Suprapubic skin (tissue), 4 donors: ENCODE measurements around the gene KLHDC9. TPM values are rescaled to one million over a fixed set of nuclear protein-coding genes. Genes with fewer than 3 reads are reported as not detected.

ENCODE experiments used
- DNase-seq, 2 donors: peaks; one replicate each; pipeline ENCODE4 v3.0.0-alpha.2; 2019; ENCODE audit warnings: low spot score in 2 of 2
- H3K27ac ChIP-seq: fragments of 200-600 bp; sonication (generic); one replicate; pipeline ENCODE4 v1.5.1; 2019
- H3K27me3 ChIP-seq: fragments of 200-600 bp; sonication (generic); one replicate; pipeline ENCODE4 v1.5.1; 2019
- H3K36me3 ChIP-seq: fragments of 200-600 bp; sonication (generic); one replicate; pipeline ENCODE4 v1.5.1; 2019
- H3K4me1 ChIP-seq: fragments of 200-600 bp; sonication (generic); one replicate; pipeline ENCODE4 v1.5.1; 2019
- H3K4me3 ChIP-seq: fragments of 200-600 bp; sonication (generic); one replicate; pipeline ENCODE4 v1.5.1; 2019; ENCODE audit warnings: mild to moderate bottlenecking
- H3K9me3 ChIP-seq: fragments of 200-600 bp; sonication (generic); one replicate; pipeline ENCODE4 v1.5.1; 2019
- EP300 ChIP-seq: sonication (generic); formaldehyde crosslinking; IDR thresholded peaks from one replicate; pipeline ENCODE4 v1.6.1; 2017; ENCODE audit warnings: antibody characterized with exemption
- POLR2A ChIP-seq, 2 donors: fragments of 450-650 bp; IDR thresholded peaks; one replicate each; pipeline ENCODE4 v1.6.1; 2017; ENCODE audit warnings: antibody characterized with exemption in 2 of 2, mild to moderate bottlenecking in 2 of 2, moderate library complexity in 2 of 2
- POLR2AphosphoS5 ChIP-seq, 3 donors: sonication (generic); formaldehyde crosslinking; IDR thresholded peaks; one replicate each; pipeline ENCODE4 v1.6.1; 2017; ENCODE audit warnings: antibody characterized with exemption in 3 of 3
- WGBS: methylation state at CpG from one replicate; pipeline ENCODE4 v1.1.5; 2018; 5-methylcytosine and 5-hydroxymethylcytosine counted together
- total RNA-seq, 4 donors: library from RNA; depleted of rRNA; stranded (reverse); fragments of >200 nt; gene quantifications; one replicate each; pipeline ENCODE4 v1.1.0, GENCODE V29; 2016
- TF ChIP-seq, protein P1 (sequence below), 2 donors: fragments of 200-600 bp in 1 of 2; fragments of 450-650 bp in 1 of 2; sonication (generic) in 1 of 2; IDR thresholded peaks; one replicate each; pipeline ENCODE4 v1.5.1; 2016 to 2019; ENCODE audit warnings: antibody characterized with exemption in 2 of 2, mild to moderate bottlenecking in 1 of 2, moderate library complexity in 1 of 2

Gene KLHDC9
- total RNA-seq, 4 donors from 2014 or later, result 1.3 to 4.0 (median 1.4) TPM; not detected in 1

DNA sequence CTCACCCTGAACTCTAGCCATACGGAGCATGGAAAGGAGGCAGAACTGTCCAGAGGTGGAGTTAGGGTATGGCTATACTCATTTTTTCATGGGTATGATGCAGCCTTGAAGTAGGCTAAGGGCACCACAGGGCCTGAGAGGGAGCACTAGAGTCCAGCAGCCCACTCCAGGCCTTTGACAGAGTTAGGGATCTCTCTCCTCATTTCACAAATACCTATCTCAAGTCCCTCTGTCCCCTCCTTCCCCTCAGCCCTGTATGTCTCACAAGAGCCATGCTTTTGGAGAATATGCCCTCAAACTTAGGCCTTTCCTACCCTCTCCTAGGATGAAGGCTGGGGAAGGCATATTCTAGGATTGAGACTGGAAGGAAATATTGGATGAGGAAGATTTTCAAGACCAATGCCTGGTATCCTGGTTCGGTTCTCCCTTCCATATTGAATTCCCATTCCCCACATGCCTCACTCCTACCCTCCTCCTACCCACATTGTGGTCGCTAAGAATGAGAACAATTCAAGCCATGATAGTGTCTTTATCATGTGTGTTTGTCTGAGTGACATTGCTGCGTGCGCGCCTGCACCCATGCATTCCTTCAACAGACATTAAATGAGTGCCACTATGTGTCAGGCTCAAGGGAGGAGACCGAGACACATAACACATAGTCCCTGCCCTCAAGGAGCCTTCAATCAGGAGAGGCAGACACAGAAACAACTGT is 6.2 kb upstream of the KLHDC9 start:
- WGBS, result 83% methylated on average over 7 of the region's 7 CpGs
- Histone ChIP-seq H3K9me3 (no peaks in the 10 kb centered on the region), H3K4me1 (peaks cover 43% of the 10 kb centered on the region), H3K27ac (peak overlapping the region; percentile 59), H3K4me3 (no peak overlapping the region), H3K36me3 (no peaks in the 10 kb centered on the region), H3K27me3 (no peaks in the 10 kb centered on the region)
- DNase-seq, result peak in 1 of 2 donors; percentile 31
- TF ChIP-seq EP300 (no peak), POLR2AphosphoS5 (IDR thresholded peaks at IDR 0.05) (no peak), POLR2A (IDR thresholded peaks at IDR 0.05) (no peak)
- TF ChIP-seq, protein P1, sequence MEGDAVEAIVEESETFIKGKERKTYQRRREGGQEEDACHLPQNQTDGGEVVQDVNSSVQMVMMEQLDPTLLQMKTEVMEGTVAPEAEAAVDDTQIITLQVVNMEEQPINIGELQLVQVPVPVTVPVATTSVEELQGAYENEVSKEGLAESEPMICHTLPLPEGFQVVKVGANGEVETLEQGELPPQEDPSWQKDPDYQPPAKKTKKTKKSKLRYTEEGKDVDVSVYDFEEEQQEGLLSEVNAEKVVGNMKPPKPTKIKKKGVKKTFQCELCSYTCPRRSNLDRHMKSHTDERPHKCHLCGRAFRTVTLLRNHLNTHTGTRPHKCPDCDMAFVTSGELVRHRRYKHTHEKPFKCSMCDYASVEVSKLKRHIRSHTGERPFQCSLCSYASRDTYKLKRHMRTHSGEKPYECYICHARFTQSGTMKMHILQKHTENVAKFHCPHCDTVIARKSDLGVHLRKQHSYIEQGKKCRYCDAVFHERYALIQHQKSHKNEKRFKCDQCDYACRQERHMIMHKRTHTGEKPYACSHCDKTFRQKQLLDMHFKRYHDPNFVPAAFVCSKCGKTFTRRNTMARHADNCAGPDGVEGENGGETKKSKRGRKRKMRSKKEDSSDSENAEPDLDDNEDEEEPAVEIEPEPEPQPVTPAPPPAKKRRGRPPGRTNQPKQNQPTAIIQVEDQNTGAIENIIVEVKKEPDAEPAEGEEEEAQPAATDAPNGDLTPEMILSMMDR (IDR thresholded peaks at IDR 0.05), result no peak

DNA sequence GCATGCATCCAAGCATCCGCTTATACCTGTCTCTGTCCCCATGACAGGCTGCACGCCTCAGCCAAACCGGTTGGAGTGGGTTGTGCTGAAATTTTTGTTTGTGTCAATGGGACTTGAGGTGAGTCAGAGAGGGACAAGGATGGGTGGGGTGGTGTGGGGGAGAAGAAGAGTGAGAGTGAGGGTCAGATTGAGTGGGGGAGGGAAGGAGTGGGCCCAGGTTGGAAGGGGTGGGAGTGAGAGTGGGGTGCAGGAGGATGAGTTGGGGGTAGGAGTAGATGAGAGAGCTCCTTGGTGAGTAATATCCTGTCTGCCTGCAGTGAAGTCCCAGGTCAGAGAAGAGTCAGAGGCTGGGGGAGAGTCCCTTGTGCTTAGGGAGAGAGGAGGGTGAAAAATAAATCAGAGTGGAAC is 5.5 kb upstream of the KLHDC9 start:
- Histone ChIP-seq H3K4me1 (peaks cover 49% of the 10 kb centered on the region), H3K27ac (peak overlapping the region; percentile 52), H3K27me3 (no peaks in the 10 kb centered on the region), H3K9me3 (no peaks in the 10 kb centered on the region), H3K4me3 (no peak overlapping the region), H3K36me3 (no peaks in the 10 kb centered on the region)
- no peak for DNase-seq
- WGBS, result 56% methylated on average over 3 of the region's 3 CpGs
- TF ChIP-seq POLR2AphosphoS5 (IDR thresholded peaks at IDR 0.05), result peak in 2 of 3 donors; percentile 6 to 25
- TF ChIP-seq, protein P1 (IDR thresholded peaks at IDR 0.05), result no peak

DNA sequence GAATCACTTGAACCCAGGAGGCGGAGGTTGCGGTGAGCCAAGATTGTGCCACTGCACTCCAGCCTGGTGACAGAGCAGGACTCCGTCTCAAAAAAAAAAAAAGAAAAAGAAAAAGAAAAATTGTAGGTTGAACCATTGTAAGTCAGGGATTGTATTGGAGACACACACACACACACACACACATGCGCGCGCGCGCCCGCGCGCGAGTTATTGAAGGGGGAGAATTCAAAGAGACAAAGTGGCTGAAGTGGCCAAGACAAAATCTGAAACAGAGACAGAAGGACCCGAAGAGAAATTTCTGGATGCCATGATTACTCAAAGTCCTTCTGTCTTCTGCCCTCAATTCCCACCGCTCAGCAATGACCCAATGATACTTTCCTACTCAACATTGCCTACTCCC is 3.7 kb upstream of the KLHDC9 start:
- DNase-seq, result no peak
- no peaks in the 10 kb centered on the region for H3K27me3 ChIP-seq
- WGBS, result 95% methylated on average over 14 of the region's 14 CpGs
- no peak for TF ChIP-seq POLR2AphosphoS5 (IDR thresholded peaks at IDR 0.05)
- TF ChIP-seq, protein P1 (IDR thresholded peaks at IDR 0.05), result no peak
- TF ChIP-seq EP300, result no peak
- TF ChIP-seq POLR2A (IDR thresholded peaks at IDR 0.05), result no peak
- no peaks in the 10 kb centered on the region for H3K36me3 ChIP-seq
- H3K4me1 ChIP-seq, result peaks cover 55% of the 10 kb centered on the region
- H3K27ac ChIP-seq, result no peak overlapping the region
- H3K4me3 ChIP-seq, result no peak overlapping the region
- no peaks in the 10 kb centered on the region for H3K9me3 ChIP-seq

DNA sequence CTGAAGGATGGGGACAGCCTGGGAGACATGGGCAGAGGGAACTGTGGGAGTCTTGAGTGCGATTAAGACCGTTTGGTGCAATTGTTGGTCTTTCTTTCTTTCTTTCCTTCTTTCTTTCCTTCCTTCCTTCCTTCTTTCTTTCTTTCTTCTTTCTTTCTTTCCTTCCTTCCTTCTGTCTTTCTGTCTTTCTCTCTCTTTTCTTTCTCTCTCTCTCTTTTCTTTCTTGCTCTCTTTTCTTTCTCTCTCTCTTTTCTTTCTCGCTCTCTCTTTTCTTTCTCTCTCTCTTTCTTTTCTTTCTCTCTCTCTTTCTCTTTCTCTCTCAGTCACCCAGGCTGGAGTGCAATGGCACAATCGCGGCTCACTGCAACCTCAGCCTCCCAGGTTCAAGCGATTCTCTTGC is 2.9 kb upstream of the KLHDC9 start:
- no peak for DNase-seq
- H3K27me3 ChIP-seq, result no peaks in the 10 kb centered on the region
- H3K4me3 ChIP-seq, result no peak overlapping the region
- 88% methylated on average over 6 of the region's 6 CpGs for WGBS
- peaks cover 48% of the 10 kb centered on the region for H3K4me1 ChIP-seq
- TF ChIP-seq POLR2AphosphoS5 (IDR thresholded peaks at IDR 0.05) (no peak), EP300 (no peak), POLR2A (IDR thresholded peaks at IDR 0.05) (no peak)
- TF ChIP-seq, protein P1 (IDR thresholded peaks at IDR 0.05), result no peak
- no peaks in the 10 kb centered on the region for H3K9me3 ChIP-seq
- H3K36me3 ChIP-seq, result no peaks in the 10 kb centered on the region
- no peak overlapping the region for H3K27ac ChIP-seq

DNA sequence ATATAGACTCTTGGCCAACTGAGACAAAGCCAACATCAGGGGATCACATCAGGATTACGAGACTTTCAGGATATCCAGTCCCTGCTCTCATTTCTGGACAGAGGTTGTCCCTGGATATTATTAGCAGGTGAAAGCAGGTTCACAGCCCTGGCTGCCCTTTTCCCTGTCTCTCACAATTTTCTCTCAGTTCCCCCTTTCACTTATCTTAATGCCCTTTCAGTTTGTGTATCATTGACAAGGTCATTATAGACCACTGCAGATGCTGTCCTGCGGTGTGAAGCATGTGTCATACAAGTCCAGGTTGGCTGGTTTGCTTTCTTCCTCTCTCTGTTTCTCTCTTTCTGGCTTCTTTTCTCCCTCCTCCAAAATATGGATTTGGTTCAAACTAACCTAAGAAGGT is 2.1 kb upstream of the KLHDC9 start:
- H3K36me3 ChIP-seq, result peaks cover 7% of the 10 kb centered on the region
- H3K27ac ChIP-seq, result peak overlapping the region; percentile 23
- no peaks in the 10 kb centered on the region for H3K9me3 ChIP-seq
- peaks cover 46% of the 10 kb centered on the region for H3K4me1 ChIP-seq
- no peak for DNase-seq
- TF ChIP-seq EP300 (no peak), POLR2A (IDR thresholded peaks at IDR 0.05) (no peak), POLR2AphosphoS5 (IDR thresholded peaks at IDR 0.05) (no peak)
- TF ChIP-seq, protein P1 (IDR thresholded peaks at IDR 0.05), result no peak
- H3K27me3 ChIP-seq, result no peaks in the 10 kb centered on the region
- H3K4me3 ChIP-seq, result no peak overlapping the region
- WGBS, result 88% methylated on average over 2 of the region's 2 CpGs
